DOHH2 (cell line): ENCODE data around the gene CNTN4.

Experiments
- H3F3A ChIP-seq: fragments of 200-600 bp; sonication (generic), shearing (Covaris generic); 2 replicates; pipeline ENCODE4 v1.6.0; 2016; ENCODE audit warnings: antibody characterized with exemption, mild to moderate bottlenecking; ENCODE audit not compliant: control insufficient read depth, insufficient read depth
- H3K27ac ChIP-seq: fragments of 200-600 bp; sonication (generic); 2 replicates; pipeline ENCODE4 v1.5.1; 2014; ENCODE audit warnings: low read depth, mild to moderate bottlenecking, low read length, moderate library complexity
- H3K27me3 ChIP-seq: fragments of 200-600 bp; sonication (generic); 2 replicates; pipeline ENCODE4 v1.6.1; 2014; ENCODE audit warnings: mild to moderate bottlenecking, low read length, mixed read lengths; ENCODE audit not compliant: control insufficient read depth
- H3K36me3 ChIP-seq: fragments of 200-600 bp; sonication (generic); 2 replicates; pipeline ENCODE4 v1.6.1; 2014; ENCODE audit warnings: mild to moderate bottlenecking, low read length, moderate library complexity, mixed read lengths; ENCODE audit not compliant: control insufficient read depth
- H3K4me1 ChIP-seq: fragments of 200-600 bp; sonication (generic); 2 replicates; pipeline ENCODE4 v1.6.1; 2014; ENCODE audit warnings: mild to moderate bottlenecking, low read length, mixed read lengths; ENCODE audit not compliant: control insufficient read depth
- H3K4me2 ChIP-seq: fragments of 200-600 bp; sonication (generic); 2 replicates; pipeline ENCODE4 v1.6.0; 2014; ENCODE audit warnings: mild to moderate bottlenecking, low read length, moderate library complexity
- H3K4me3 ChIP-seq: fragments of 200-600 bp; sonication (generic); 2 replicates; pipeline ENCODE4 v1.5.1; 2014; ENCODE audit warnings: mild to moderate bottlenecking, low read length, mixed read lengths
- H3K79me2 ChIP-seq: fragments of 200-600 bp; sonication (generic); 2 replicates; pipeline ENCODE4 v1.6.1; 2014; ENCODE audit warnings: mild to moderate bottlenecking, low read length, mixed read lengths; ENCODE audit not compliant: control insufficient read depth
- H3K9me2 ChIP-seq: fragments of 200-600 bp; sonication (generic); replicated peaks from 2 replicates; pipeline ENCODE4 v1.6.1; 2014; ENCODE audit warnings: mild to moderate bottlenecking, low read length, mixed read lengths; ENCODE audit not compliant: control insufficient read depth
- H3K9me3 ChIP-seq: fragments of 200-600 bp; sonication (generic); 2 replicates; pipeline ENCODE4 v1.6.1; 2014; ENCODE audit warnings: antibody characterized with exemption, low read length, mixed read lengths; ENCODE audit not compliant: control insufficient read depth, insufficient read depth
- H4K20me1 ChIP-seq: fragments of 200-600 bp; sonication (generic); 2 replicates; pipeline ENCODE4 v1.6.0; 2014; ENCODE audit warnings: low read depth, mild to moderate bottlenecking, antibody characterized with exemption, low read length, moderate library complexity; ENCODE audit not compliant: control insufficient read depth, insufficient read depth
- EZH2phosphoT487 ChIP-seq: fragments of 200-600 bp; sonication (generic); IDR thresholded peaks from 2 replicates; pipeline ENCODE4 v1.6.1; 2017; ENCODE audit warnings: borderline replicate concordance, mild to moderate bottlenecking, antibody characterized with exemption, low read length, moderate library complexity, mixed read lengths
- TF ChIP-seq, protein P1 (sequence below): fragments of 200-600 bp; sonication (generic); IDR thresholded peaks from one replicate; pipeline ENCODE4 v1.5.1; 2014; ENCODE audit warnings: antibody characterized with exemption, mild to moderate bottlenecking, low read depth, low read length; ENCODE audit not compliant: poor library complexity, severe bottlenecking

The CNTN4 gene

DNA sequence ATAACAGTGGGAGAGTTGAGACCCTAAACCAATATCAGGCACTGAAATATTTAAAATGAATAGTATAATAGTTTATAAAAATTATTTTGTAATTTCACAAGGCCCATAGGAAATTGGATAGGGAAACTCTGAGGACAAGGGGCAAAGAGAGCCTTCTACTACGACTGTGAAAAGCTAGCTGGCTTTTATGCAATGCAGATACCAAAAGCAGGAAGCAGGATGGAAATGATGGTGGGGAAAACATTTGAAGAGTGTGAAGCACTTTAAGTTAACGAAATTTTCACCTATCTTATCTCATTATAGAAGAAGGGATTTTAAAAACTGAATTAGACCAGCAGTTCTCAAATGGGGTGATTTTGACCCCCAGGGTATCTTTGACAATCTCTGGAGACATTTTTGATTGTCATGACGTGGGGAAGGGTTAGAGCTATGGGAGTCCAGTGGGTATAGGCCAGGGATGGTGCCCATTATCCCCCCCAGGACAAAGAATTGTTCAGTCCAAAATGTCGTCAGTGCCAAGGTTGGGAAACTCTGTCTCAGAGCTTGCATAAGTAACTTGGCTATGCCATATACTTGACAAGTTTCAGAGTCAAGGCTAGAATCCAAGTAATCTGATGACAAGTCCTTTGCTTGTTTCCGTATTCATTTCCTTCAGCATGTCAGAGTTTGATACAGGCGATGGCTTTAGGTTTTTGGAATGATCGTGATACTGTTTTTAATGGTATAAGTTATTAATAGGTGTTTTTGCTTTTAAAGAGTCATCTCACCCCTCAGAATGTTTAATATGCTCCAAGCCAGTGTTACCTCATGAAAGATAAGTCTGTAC lies 885.6 kb downstream of the CNTN4 start:
- Histone ChIP-seq H3K4me1 (no peaks in the 10 kb centered on the region), H3K4me2 (no peak overlapping the region), H3K36me3 (no peaks in the 10 kb centered on the region), H3K79me2 (no peaks in the 10 kb centered on the region), H3K27me3 (no peaks in the 10 kb centered on the region), H3K4me3 (no peak overlapping the region), H3K9me3 (no peaks in the 10 kb centered on the region), H4K20me1 (no peaks in the 10 kb centered on the region), H3K27ac (no peak overlapping the region), H3F3A (no peaks in the 10 kb centered on the region), H3K9me2 (no peaks in the 10 kb centered on the region)
- TF ChIP-seq, protein P1, sequence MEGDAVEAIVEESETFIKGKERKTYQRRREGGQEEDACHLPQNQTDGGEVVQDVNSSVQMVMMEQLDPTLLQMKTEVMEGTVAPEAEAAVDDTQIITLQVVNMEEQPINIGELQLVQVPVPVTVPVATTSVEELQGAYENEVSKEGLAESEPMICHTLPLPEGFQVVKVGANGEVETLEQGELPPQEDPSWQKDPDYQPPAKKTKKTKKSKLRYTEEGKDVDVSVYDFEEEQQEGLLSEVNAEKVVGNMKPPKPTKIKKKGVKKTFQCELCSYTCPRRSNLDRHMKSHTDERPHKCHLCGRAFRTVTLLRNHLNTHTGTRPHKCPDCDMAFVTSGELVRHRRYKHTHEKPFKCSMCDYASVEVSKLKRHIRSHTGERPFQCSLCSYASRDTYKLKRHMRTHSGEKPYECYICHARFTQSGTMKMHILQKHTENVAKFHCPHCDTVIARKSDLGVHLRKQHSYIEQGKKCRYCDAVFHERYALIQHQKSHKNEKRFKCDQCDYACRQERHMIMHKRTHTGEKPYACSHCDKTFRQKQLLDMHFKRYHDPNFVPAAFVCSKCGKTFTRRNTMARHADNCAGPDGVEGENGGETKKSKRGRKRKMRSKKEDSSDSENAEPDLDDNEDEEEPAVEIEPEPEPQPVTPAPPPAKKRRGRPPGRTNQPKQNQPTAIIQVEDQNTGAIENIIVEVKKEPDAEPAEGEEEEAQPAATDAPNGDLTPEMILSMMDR, result no peak
- no peak for TF ChIP-seq EZH2phosphoT487

DNA sequence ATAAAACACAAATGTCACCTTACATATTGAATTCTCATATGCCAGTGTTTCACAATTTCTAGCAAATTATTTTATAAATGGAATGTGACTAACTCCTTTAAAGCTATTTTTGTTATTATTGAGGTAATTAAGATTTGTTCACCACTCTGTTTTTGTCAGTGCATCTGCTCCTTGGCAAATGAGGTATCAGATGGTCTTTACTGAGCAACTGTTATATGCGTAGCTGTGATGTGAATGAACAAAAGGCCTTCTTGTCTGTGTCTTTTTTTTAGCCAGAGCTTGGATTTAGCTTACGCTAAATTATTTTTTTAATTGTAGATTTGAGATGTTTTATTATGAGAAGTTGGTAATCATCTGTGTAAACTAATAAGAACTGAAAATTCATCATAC lies 886.2 kb downstream of the CNTN4 start:
- Histone ChIP-seq H3K36me3 (no peaks in the 10 kb centered on the region), H3K27me3 (no peaks in the 10 kb centered on the region), H3K9me3 (no peaks in the 10 kb centered on the region), H3K4me2 (no peak overlapping the region), H3K9me2 (no peaks in the 10 kb centered on the region), H3K4me3 (no peak overlapping the region), H3K4me1 (no peaks in the 10 kb centered on the region), H3K27ac (no peak overlapping the region), H3F3A (no peaks in the 10 kb centered on the region), H4K20me1 (no peaks in the 10 kb centered on the region), H3K79me2 (no peaks in the 10 kb centered on the region)
- no peak for TF ChIP-seq EZH2phosphoT487
- TF ChIP-seq, protein P1, result no peak

DNA sequence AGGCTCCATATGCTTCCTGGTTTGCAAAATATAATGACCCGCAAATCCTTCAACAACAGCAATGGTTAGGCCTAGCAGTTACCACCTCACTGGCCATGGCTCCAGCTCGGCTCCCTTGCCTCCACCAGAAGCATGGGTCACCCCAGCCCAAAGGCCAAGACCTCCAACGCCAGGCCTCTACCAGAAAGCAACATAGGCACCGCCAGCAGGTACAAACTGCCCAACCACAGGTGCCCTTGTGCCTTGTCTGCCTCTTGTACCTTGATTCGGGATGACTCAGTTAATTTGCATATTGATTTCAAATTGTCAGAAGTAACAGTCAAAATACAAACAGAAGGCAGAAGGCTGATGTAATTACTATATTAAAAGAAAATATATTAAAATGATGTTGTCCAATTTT lies 886.8 kb downstream of the CNTN4 start:
- no peak for TF ChIP-seq EZH2phosphoT487
- TF ChIP-seq, protein P1, result no peak
- H3K27ac ChIP-seq, result no peak overlapping the region
- H4K20me1 ChIP-seq, result no peaks in the 10 kb centered on the region
- H3K36me3 ChIP-seq, result no peaks in the 10 kb centered on the region
- H3K4me2 ChIP-seq, result no peak overlapping the region
- no peaks in the 10 kb centered on the region for H3K4me1 ChIP-seq
- no peaks in the 10 kb centered on the region for H3K9me3 ChIP-seq
- no peaks in the 10 kb centered on the region for H3K27me3 ChIP-seq
- no peaks in the 10 kb centered on the region for H3K9me2 ChIP-seq
- no peaks in the 10 kb centered on the region for H3F3A ChIP-seq
- H3K79me2 ChIP-seq, result no peaks in the 10 kb centered on the region
- H3K4me3 ChIP-seq, result no peak overlapping the region
